ENCODE measurements around the gene BAIAP3.

BAIAP3 gene

GRCh38 chr16:1312467-1312816 lies 21.0 kb upstream of the BAIAP3 start:
- no peak overlapping the region for H3K4me3 ChIP-seq (ENCODE audit: low read depth, low read length)
- ChIA-PET POLR2A (no interaction called here), CTCF (interaction anchor here (7.3 kb wide), 1 partner anchor 12 kb away, joined by 30 read pairs; no protein-coding TSS in a partner anchor)
- TF ChIP-seq, protein P1, sequence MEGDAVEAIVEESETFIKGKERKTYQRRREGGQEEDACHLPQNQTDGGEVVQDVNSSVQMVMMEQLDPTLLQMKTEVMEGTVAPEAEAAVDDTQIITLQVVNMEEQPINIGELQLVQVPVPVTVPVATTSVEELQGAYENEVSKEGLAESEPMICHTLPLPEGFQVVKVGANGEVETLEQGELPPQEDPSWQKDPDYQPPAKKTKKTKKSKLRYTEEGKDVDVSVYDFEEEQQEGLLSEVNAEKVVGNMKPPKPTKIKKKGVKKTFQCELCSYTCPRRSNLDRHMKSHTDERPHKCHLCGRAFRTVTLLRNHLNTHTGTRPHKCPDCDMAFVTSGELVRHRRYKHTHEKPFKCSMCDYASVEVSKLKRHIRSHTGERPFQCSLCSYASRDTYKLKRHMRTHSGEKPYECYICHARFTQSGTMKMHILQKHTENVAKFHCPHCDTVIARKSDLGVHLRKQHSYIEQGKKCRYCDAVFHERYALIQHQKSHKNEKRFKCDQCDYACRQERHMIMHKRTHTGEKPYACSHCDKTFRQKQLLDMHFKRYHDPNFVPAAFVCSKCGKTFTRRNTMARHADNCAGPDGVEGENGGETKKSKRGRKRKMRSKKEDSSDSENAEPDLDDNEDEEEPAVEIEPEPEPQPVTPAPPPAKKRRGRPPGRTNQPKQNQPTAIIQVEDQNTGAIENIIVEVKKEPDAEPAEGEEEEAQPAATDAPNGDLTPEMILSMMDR (IDR thresholded peaks at IDR 0.05; ENCODE audit: insufficient read depth, low read length, missing control alignments): no peak
- no peak for DNase-seq (ENCODE audit: low read depth, low spot score)

- TF ChIP-seq, protein P1 (IDR thresholded peaks at IDR 0.05; ENCODE audit: insufficient read depth, low read length, missing control alignments): no peak
- ChIA-PET POLR2A (no interaction called here), CTCF (interaction anchor here (7.3 kb wide), 1 partner anchor 12 kb away, joined by 30 read pairs; no protein-coding TSS in a partner anchor)
- no peak overlapping the region for H3K4me3 ChIP-seq (ENCODE audit: low read depth, low read length)
- no peak for DNase-seq (ENCODE audit: low read depth, low spot score)
Measured at GRCh38 chr16:1312903-1313302, 20.5 kb upstream of the BAIAP3 start.

DNA sequence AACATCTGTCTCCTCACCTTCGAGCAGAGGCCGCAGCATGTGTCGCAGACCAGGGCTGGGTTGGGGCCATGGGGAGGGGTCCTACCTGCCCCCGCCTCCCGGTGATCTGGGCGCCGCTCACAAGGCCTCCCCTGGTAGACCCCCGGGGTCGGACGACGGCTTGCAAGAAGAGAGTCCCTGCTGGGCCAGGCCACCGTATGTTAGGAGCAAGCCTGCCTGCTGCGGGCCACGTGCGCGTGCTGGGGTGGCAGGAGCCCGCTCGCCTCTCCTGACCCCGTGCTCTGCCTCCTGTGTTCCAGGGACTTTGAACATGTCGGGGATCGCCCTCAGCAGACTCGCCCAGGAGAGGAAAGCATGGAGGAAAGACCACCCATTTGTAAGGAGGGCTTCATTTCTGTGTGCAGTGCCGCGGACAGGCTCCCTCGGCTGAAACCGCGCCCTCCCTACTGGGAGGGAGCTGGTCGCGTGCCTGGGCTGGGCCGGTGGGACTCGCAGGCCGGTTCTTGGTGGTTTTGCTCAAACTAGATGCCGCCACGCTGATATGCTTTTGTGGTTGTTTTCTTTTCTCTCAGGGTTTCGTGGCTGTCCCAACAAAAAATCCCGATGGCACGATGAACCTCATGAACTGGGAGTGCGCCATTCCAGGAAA lies 19.6 kb upstream of the BAIAP3 start:
- no peak for DNase-seq (ENCODE audit: low read depth, low spot score)
- TF ChIP-seq, protein P1 (IDR thresholded peaks at IDR 0.05; ENCODE audit: insufficient read depth, low read length, missing control alignments): no peak
- POLR2A ChIA-PET: no interaction called here
- H3K4me3 ChIP-seq (ENCODE audit: low read depth, low read length): no peak overlapping the region
- CTCF ChIA-PET: interaction anchor here (7.3 kb wide), 1 partner anchor 13 kb away, joined by 30 read pairs; no protein-coding TSS in a partner anchor

DNA sequence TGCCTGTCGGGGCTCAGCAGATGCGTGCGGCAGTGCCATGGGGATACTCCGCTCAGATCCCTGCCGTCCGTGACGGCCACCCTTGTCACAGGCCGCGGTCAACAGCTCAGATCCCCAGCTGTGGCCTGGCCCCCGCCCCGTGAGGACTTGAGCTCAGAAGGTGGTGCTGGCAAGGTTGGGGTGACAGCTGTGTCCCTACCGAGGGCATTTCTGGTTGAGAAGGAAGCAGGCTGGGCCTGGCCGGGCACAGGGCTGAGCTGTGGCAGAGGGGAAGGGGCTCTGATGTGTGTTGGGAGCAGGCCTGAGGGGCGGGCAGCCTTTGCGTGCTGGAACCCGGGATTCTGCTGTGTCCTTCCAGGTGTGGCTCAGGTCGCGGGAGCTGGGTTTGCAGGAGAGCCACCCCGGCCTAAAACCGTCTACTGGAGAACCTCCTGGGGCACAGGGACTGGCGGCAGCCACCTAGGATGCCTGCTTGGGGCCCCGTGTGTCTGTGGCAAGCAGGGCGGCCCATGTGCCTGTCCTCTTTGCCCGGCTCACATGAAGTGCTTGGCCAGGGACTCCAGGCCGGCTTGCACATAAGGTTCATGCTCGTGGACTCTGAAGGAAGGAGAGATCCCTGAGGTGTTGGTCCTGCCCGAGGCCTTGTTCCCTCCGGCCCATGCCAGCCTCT lies 18.9 kb upstream of the BAIAP3 start:
- ChIA-PET CTCF (interaction anchor here (7.3 kb wide), 1 partner anchor 14 kb away, joined by 30 read pairs; no protein-coding TSS in a partner anchor), POLR2A (no interaction called here)
- no peak overlapping the region for H3K4me3 ChIP-seq (ENCODE audit: low read depth, low read length)
- DNase-seq (ENCODE audit: low read depth, low spot score): no peak
- TF ChIP-seq, protein P1 (IDR thresholded peaks at IDR 0.05; ENCODE audit: insufficient read depth, low read length, missing control alignments): no peak

GRCh38 chr16:1315081-1316032 lies 18.1 kb upstream of the BAIAP3 start:
- TF ChIP-seq, protein P1 (IDR thresholded peaks at IDR 0.05; ENCODE audit: insufficient read depth, low read length, missing control alignments): no peak
- ChIA-PET CTCF (interaction anchor here (0.8 to 7.3 kb wide), 2 partner anchors 15 to 34 kb away, joined by 3 to 30 read pairs; no protein-coding TSS in a partner anchor), POLR2A (no interaction called here)
- H3K4me3 ChIP-seq (ENCODE audit: low read depth, low read length): no peak overlapping the region
- no peak for DNase-seq (ENCODE audit: low read depth, low spot score)
